ENCODE data around the gene OR13C2.

- TF ChIP-seq, protein P1, sequence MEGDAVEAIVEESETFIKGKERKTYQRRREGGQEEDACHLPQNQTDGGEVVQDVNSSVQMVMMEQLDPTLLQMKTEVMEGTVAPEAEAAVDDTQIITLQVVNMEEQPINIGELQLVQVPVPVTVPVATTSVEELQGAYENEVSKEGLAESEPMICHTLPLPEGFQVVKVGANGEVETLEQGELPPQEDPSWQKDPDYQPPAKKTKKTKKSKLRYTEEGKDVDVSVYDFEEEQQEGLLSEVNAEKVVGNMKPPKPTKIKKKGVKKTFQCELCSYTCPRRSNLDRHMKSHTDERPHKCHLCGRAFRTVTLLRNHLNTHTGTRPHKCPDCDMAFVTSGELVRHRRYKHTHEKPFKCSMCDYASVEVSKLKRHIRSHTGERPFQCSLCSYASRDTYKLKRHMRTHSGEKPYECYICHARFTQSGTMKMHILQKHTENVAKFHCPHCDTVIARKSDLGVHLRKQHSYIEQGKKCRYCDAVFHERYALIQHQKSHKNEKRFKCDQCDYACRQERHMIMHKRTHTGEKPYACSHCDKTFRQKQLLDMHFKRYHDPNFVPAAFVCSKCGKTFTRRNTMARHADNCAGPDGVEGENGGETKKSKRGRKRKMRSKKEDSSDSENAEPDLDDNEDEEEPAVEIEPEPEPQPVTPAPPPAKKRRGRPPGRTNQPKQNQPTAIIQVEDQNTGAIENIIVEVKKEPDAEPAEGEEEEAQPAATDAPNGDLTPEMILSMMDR (conservative IDR thresholded peaks at IDR 0.05; ENCODE audit: low read depth, low read length): no peak
- no peak for TF ChIP-seq EZH2 (IDR thresholded peaks at IDR 0.05; ENCODE audit: borderline replicate concordance, low read depth, low read length, poor library complexity, severe bottlenecking)
These were observed 626 bp downstream of the OR13C2 start for GRCh38 chr9:104604801-104605200.

Measured in A673 (cell line).